HFFc6 (cell line): ENCODE results near the gene RASSF1. TPM values are rescaled to one million over a fixed set of nuclear protein-coding genes. Genes with fewer than 3 reads are reported as not detected.

Experiments used
- DNase-seq: peaks from one replicate; pipeline ENCODE4 v3.0.0-alpha.2; 2018
- H3K27ac Mint-ChIP-seq: 2 replicates; pipeline ENCODE4 v1.8.0; 2020; ENCODE audit warnings: mild to moderate bottlenecking, mixed read lengths
- H3K27me3 Mint-ChIP-seq: 2 replicates; pipeline ENCODE4 v1.8.0; 2021; ENCODE audit warnings: mild to moderate bottlenecking, moderate library complexity, mixed read lengths; ENCODE audit not compliant: insufficient read depth
- H3K36me3 Mint-ChIP-seq: 2 replicates; pipeline ENCODE4 v1.8.0; 2021; ENCODE audit warnings: low read depth, mixed read lengths
- H3K4me1 Mint-ChIP-seq: 2 replicates; pipeline ENCODE4 v1.8.0; 2020; ENCODE audit warnings: low read depth, mixed read lengths
- H3K4me3 Mint-ChIP-seq: 2 replicates; pipeline ENCODE4 v1.8.0; 2020; ENCODE audit warnings: mild to moderate bottlenecking, moderate library complexity, mixed read lengths
- H3K9me3 Mint-ChIP-seq: 2 replicates; pipeline ENCODE4 v1.8.0; 2020; ENCODE audit warnings: mild to moderate bottlenecking, mixed read lengths
- total RNA-seq, 6 experiments: library from RNA; stranded (reverse); fragmentation: NEBNext Ultra II Directional; extraction: Animal tissue kit (Norgen Biotek cat#: 25700); gene quantifications; 2 replicates in 1 of 6; 3 replicates in 5 of 6; pipeline ENCODE4 v1.2.3, GENCODE V29; 2021
- TF ChIP-seq, protein P1 (sequence below): fragments of 200-600 bp; sonication (generic); IDR thresholded peaks from 2 replicates; pipeline ENCODE4 v1.5.0; 2021; ENCODE audit warnings: antibody characterized with exemption, mild to moderate bottlenecking

Gene RASSF1
- total RNA-seq, 6 experiments from 2014 or later, result 30.9 to 37.0 (median 34.1) TPM

DNA sequence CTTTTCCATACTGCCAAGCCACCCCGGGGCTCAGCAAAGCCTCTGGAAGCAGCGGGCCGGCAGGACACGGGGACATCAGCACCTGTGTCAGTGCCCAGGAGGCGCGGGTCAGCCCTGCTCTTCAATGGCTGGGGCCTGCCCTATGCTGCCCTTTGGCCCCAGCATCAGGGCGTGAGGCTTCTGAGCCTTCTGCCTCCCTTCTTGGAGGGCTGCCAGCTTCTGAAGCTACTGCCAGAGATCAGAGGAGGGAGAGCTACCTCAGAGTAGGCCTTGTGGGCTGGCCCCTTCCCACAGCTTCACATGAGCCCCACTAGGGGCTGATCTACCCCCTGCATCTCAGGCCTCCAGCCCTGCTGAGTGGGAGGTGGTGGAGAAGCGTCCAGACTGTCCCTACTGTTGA is 31.7 kb upstream of the RASSF1 start:
- Mint-ChIP-seq H3K4me1 (no peaks in the 10 kb centered on the region), H3K9me3 (no peaks in the 10 kb centered on the region), H3K27me3 (peaks cover 34% of the 10 kb centered on the region), H3K36me3 (no peaks in the 10 kb centered on the region), H3K27ac (no peak overlapping the region), H3K4me3 (no peak overlapping the region)
- no peak for DNase-seq
- TF ChIP-seq, protein P1, sequence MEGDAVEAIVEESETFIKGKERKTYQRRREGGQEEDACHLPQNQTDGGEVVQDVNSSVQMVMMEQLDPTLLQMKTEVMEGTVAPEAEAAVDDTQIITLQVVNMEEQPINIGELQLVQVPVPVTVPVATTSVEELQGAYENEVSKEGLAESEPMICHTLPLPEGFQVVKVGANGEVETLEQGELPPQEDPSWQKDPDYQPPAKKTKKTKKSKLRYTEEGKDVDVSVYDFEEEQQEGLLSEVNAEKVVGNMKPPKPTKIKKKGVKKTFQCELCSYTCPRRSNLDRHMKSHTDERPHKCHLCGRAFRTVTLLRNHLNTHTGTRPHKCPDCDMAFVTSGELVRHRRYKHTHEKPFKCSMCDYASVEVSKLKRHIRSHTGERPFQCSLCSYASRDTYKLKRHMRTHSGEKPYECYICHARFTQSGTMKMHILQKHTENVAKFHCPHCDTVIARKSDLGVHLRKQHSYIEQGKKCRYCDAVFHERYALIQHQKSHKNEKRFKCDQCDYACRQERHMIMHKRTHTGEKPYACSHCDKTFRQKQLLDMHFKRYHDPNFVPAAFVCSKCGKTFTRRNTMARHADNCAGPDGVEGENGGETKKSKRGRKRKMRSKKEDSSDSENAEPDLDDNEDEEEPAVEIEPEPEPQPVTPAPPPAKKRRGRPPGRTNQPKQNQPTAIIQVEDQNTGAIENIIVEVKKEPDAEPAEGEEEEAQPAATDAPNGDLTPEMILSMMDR, result no peak

DNA sequence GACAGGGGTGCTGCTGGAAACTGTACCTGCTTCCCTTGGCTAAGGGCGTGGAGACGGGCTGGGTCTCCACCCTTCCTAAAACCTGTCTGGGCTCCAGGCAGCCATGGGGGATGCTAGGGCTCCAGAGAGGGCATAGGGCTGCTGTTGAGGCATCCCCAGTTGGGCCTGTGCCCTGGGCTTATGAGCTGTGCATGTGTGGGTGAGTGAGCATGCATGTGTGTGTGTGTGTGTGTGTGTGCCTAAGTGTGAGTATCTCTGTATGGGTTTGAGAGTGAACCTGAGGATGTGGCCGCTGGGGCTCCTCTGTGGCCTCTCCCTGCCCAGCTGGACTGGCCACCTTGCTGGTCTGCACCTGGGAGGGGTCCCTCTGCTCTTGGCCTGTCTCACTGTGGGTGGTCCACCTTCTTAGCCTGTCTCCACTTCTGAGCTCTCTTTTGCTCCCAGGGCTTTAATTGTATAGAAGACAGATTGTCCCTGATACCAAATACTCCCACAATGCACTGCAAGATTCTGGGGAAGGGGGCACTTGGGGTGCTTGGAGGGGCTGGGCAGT is 30.6 kb upstream of the RASSF1 start:
- TF ChIP-seq, protein P1, result no peak
- no peak overlapping the region for H3K4me3 Mint-ChIP-seq
- H3K4me1 Mint-ChIP-seq, result no peaks in the 10 kb centered on the region
- no peak for DNase-seq
- no peaks in the 10 kb centered on the region for H3K36me3 Mint-ChIP-seq
- H3K9me3 Mint-ChIP-seq, result no peaks in the 10 kb centered on the region
- H3K27me3 Mint-ChIP-seq, result peaks cover 27% of the 10 kb centered on the region
- no peak overlapping the region for H3K27ac Mint-ChIP-seq

DNA sequence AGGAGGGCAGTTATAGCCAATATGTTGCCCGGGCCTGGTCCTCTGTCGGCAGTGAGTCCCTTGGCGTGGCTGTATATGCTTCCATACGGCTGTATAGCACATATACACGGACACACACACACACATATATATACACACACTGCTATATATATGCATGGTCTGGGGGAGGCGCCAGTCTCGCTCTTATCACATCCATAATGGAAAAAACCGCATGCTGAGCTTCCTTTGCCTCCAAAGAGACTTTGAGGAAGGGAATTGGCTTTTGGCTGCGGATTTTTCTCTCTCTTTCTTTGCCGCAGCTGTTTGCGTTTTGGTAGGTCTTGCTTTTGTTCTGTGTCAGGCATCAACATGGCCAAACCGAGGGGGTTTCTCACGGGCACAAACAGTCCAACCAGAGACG is 30.0 kb upstream of the RASSF1 start:
- peaks cover 29% of the 10 kb centered on the region for H3K27me3 Mint-ChIP-seq
- TF ChIP-seq, protein P1, result 0 out of 2 replicates have a peak, but pooled peaks have one; percentile 14
- H3K4me1 Mint-ChIP-seq, result no peaks in the 10 kb centered on the region
- no peak overlapping the region for H3K27ac Mint-ChIP-seq
- H3K36me3 Mint-ChIP-seq, result no peaks in the 10 kb centered on the region
- no peak overlapping the region for H3K4me3 Mint-ChIP-seq
- no peaks in the 10 kb centered on the region for H3K9me3 Mint-ChIP-seq
- DNase-seq, result no peak

DNA sequence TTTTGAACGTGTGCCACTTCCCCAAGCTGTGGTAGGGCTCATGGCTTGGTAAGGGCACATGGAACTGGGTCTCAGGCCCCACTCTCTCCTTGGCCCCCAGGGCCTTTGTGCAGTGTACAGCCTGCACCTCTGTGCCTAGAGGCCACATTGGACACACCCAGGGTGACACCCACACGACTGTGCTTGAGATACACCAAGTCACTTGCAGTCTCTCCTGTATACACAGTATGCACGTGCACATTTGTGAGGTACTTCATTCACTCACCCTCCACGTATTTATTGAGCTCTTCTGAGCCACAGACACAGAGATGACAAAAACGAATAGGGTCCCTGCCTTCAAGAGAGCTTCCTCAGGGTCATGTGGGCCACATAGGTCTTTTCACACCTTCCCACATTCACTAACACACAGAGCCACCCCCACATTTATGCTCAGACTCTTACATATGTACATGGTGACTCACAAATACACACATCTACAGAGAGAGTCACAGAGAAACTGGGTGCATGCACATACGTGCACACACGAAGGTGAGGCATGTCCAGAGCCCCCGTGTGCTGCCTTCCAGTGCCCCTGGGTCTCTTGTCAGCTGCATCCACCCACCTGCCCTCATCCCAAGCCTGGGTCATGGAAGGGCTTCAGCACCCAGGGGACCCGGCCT is 28.5 kb upstream of the RASSF1 start:
- no peak overlapping the region for H3K27ac Mint-ChIP-seq
- no peak overlapping the region for H3K4me3 Mint-ChIP-seq
- no peaks in the 10 kb centered on the region for H3K36me3 Mint-ChIP-seq
- H3K9me3 Mint-ChIP-seq, result no peaks in the 10 kb centered on the region
- H3K27me3 Mint-ChIP-seq, result peaks cover 28% of the 10 kb centered on the region
- TF ChIP-seq, protein P1, result no peak
- H3K4me1 Mint-ChIP-seq, result no peaks in the 10 kb centered on the region
- no peak for DNase-seq

DNA sequence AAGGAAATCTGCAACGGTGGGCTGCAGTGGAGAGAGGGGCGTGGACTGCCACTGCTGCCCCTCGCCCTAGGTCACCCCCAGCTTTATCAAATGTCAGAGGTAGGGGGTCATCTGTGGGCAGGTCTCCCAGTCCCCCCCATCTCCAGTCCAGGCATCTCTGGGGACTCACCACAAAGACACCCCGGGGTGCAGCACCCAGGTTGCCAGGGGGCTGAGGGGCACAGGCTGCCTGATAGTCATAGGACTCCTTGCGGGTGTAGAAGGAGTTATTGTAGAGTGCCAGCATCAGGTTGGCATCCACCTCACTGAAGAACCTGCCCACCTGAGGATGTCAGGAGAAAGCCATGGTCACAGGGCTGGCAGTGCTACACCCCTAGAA is 25.2 kb upstream of the RASSF1 start:
- TF ChIP-seq, protein P1, result no peak
- Mint-ChIP-seq H3K9me3 (no peaks in the 10 kb centered on the region), H3K36me3 (no peaks in the 10 kb centered on the region), H3K4me3 (no peak overlapping the region), H3K27ac (no peak overlapping the region), H3K27me3 (peaks cover 14% of the 10 kb centered on the region), H3K4me1 (no peaks in the 10 kb centered on the region)
- DNase-seq, result no peak
